Panc1 (cell line): ENCODE data around the gene CDC42EP3. TPM values are rescaled to one million over a fixed set of nuclear protein-coding genes. Genes with fewer than 3 reads are reported as not detected.

Experiments used
- ATAC-seq: fragments of 200-7000 bp; cut with Tn5 transposase; 2 replicates; pipeline ENCODE4 v1.9.1; 2020; ENCODE audit warnings: mild to moderate bottlenecking, moderate library complexity
- BruUV-seq: library from RNA; stranded (reverse); fragments of 400-500 nt; replicated peaks from 2 replicates; lab custom pipeline; 2021; lab: Mats Ljungman, UMichigan
- CTCF ChIA-PET: fragments of 300-600 bp; sonication (Branson Sonifier 250); formaldehyde crosslinking; loops from one replicate; lab custom pipeline; 2022; ENCODE audit warnings: antibody characterized with exemption; lab: Charles Lee
- POLR2A ChIA-PET: fragments of 300-600 bp; sonication (Branson Sonifier 250); formaldehyde crosslinking; loops from one replicate; lab custom pipeline; 2022; ENCODE audit warnings: antibody characterized with exemption; lab: Charles Lee
- DNase-seq: peaks from one replicate; pipeline ENCODE4 v3.0.0-alpha.2; 2010; ENCODE audit warnings: low read depth, low spot score
- H3K27ac ChIP-seq: 2 replicates; pipeline ENCODE4 v1.5.1; 2011; ENCODE audit warnings: mild to moderate bottlenecking, low read length, inconsistent platforms
- H3K27me3 ChIP-seq: fragments of 200-500 bp; sonication (Bioruptor generic); 2 replicates; pipeline ENCODE4 v1.6.0; 2014; ENCODE audit warnings: low read length, inconsistent platforms; ENCODE audit not compliant: control insufficient read depth, insufficient read depth
- H3K36me3 ChIP-seq: fragments of 200-500 bp; sonication (Bioruptor generic); 2 replicates; pipeline ENCODE4 v1.5.1; 2014; ENCODE audit warnings: inconsistent platforms, mild to moderate bottlenecking, low read length, moderate library complexity; ENCODE audit not compliant: control insufficient read depth, insufficient read depth
- H3K4me1 ChIP-seq: 2 replicates; pipeline ENCODE4 v1.5.1; 2011; ENCODE audit warnings: inconsistent platforms, mild to moderate bottlenecking, low read length, moderate library complexity; ENCODE audit not compliant: control insufficient read depth, insufficient read depth
- H3K4me3 ChIP-seq, 2 experiments: 2 replicates each; pipeline ENCODE4 v1.5.1; 2011 to 2012; ENCODE audit warnings: low read depth in 2 of 2, low read length in 2 of 2, mild to moderate bottlenecking in 2 of 2, inconsistent platforms in 1 of 2, moderate library complexity in 1 of 2
- H3K9me3 ChIP-seq: fragments of 200-500 bp; sonication (Bioruptor generic); 2 replicates; pipeline ENCODE4 v1.5.1; 2014; ENCODE audit warnings: low read depth, mild to moderate bottlenecking, inconsistent platforms, low read length, moderate library complexity; ENCODE audit not compliant: control insufficient read depth, insufficient read depth
- POLR2AphosphoS5 ChIP-seq: IDR thresholded peaks from 2 replicates; pipeline ENCODE4 v1.6.1; 2012; ENCODE audit warnings: mild to moderate bottlenecking, low read depth, low read length, moderate library complexity
- SIN3A ChIP-seq: IDR thresholded peaks from 2 replicates; pipeline ENCODE4 v1.6.1; 2012; ENCODE audit warnings: low read depth, mild to moderate bottlenecking, low read length, moderate library complexity, borderline replicate concordance; ENCODE audit not compliant: insufficient read depth
- TCF7L2 ChIP-seq: IDR thresholded peaks from 2 replicates; pipeline ENCODE4 v1.6.1; 2011; ENCODE audit warnings: mild to moderate bottlenecking, low read depth, low read length, inconsistent platforms
- in situ Hi-C: cut with HindIII; loops from 2 replicates; pipeline ENCODE4 v1.10.0; 2016; ENCODE audit warnings: low sequenced_read_pairs, low pct_unique_long_range_greater_than_20kb
- intact Hi-C: fragments of 100-400 bp; cut with micrococcal nuclease; formaldehyde crosslinking; loops from one replicate; pipeline ENCODE4 v1.10.0; 2022; ENCODE audit not compliant: unreplicated experiment
- total RNA-seq: library from RNA; stranded (reverse); gene quantifications from one replicate; pipeline ENCODE4 v1.2.1, GENCODE V29; 2021; ENCODE audit not compliant: unreplicated experiment
- TF ChIP-seq, protein P1 (sequence below): fragments of 450-650 bp; IDR thresholded peaks from 2 replicates; pipeline ENCODE4 v1.5.1; 2017; ENCODE audit warnings: mild to moderate bottlenecking
- TF ChIP-seq, protein P2 (sequence below), 2 experiments: IDR thresholded peaks; 2 replicates each; pipeline ENCODE4 v1.6.1; 2011 to 2012; ENCODE audit warnings: low read depth in 2 of 2, control low read depth in 1 of 2, low read length in 1 of 2, mild to moderate bottlenecking in 1 of 2, moderate library complexity in 1 of 2; ENCODE audit not compliant: insufficient read depth in 1 of 2

Gene CDC42EP3
- total RNA-seq, 1 experiment from 2014 or later: 6.1 TPM

GRCh38 chr2:37643730-37644078 is 27.7 kb downstream of the CDC42EP3 start:
- no peaks in the 10 kb centered on the region for H3K4me1 ChIP-seq
- in situ Hi-C loops (no loop called here), intact Hi-C loops (no loop called here)
- TF ChIP-seq POLR2AphosphoS5 (no peak), TCF7L2 (no peak)
- TF ChIP-seq, protein P1, sequence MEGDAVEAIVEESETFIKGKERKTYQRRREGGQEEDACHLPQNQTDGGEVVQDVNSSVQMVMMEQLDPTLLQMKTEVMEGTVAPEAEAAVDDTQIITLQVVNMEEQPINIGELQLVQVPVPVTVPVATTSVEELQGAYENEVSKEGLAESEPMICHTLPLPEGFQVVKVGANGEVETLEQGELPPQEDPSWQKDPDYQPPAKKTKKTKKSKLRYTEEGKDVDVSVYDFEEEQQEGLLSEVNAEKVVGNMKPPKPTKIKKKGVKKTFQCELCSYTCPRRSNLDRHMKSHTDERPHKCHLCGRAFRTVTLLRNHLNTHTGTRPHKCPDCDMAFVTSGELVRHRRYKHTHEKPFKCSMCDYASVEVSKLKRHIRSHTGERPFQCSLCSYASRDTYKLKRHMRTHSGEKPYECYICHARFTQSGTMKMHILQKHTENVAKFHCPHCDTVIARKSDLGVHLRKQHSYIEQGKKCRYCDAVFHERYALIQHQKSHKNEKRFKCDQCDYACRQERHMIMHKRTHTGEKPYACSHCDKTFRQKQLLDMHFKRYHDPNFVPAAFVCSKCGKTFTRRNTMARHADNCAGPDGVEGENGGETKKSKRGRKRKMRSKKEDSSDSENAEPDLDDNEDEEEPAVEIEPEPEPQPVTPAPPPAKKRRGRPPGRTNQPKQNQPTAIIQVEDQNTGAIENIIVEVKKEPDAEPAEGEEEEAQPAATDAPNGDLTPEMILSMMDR: no peak
- no peak overlapping the region for H3K4me3 ChIP-seq
- ATAC-seq (no peak), DNase-seq (no peak)
- ChIA-PET CTCF (no interaction called here), POLR2A (no interaction called here)
- H3K36me3 ChIP-seq: no peaks in the 10 kb centered on the region
- no peak overlapping the region for H3K27ac ChIP-seq
- H3K27me3 ChIP-seq: no peaks in the 10 kb centered on the region
- H3K9me3 ChIP-seq: no peaks in the 10 kb centered on the region
- no TSS peak for BruUV-seq

DNA sequence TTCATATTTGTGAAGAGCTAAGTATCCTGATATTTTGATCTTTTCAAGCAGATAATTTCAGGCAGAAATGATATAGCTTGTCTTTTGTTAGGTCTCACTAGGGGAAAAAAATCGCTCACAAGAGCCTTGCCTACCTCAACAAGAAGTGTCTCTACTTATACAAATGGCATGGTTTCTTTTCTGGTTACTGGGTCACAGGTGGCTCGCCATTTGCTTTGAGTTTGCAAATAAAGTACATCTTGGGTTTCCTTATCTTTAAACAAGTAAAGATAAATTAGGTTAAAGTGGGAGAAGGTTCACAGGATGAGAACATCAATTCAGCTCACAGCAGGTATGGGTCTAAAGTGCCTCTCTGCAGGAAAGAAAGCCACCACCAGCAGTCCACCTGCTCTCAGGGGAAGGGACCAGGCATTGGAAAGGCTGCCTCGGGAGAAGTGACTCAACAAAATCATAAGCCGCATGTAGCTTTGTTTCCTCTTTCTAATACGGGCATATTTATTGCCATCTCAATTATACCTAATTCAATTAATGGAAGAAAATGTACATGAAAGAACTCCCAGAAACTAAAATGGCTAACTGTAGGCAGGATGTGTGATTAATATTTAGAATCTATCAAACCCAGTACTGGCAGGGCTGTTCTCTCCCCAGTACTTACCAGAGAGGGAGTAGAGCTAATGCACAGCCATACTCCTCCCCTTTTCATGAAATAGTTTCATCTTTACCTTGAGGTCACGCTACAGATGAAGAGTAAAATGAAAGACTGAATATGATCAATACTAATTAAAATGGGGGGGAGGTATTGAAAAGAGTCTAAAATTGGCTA is 28.3 kb downstream of the CDC42EP3 start:
- H3K9me3 ChIP-seq: no peaks in the 10 kb centered on the region
- no peak overlapping the region for H3K27ac ChIP-seq
- H3K36me3 ChIP-seq: no peaks in the 10 kb centered on the region
- ChIA-PET POLR2A (no interaction called here), CTCF (no interaction called here)
- TF ChIP-seq TCF7L2 (no peak), SIN3A (no peak), POLR2AphosphoS5 (no peak)
- TF ChIP-seq, protein P1: no peak
- TF ChIP-seq, protein P2, sequence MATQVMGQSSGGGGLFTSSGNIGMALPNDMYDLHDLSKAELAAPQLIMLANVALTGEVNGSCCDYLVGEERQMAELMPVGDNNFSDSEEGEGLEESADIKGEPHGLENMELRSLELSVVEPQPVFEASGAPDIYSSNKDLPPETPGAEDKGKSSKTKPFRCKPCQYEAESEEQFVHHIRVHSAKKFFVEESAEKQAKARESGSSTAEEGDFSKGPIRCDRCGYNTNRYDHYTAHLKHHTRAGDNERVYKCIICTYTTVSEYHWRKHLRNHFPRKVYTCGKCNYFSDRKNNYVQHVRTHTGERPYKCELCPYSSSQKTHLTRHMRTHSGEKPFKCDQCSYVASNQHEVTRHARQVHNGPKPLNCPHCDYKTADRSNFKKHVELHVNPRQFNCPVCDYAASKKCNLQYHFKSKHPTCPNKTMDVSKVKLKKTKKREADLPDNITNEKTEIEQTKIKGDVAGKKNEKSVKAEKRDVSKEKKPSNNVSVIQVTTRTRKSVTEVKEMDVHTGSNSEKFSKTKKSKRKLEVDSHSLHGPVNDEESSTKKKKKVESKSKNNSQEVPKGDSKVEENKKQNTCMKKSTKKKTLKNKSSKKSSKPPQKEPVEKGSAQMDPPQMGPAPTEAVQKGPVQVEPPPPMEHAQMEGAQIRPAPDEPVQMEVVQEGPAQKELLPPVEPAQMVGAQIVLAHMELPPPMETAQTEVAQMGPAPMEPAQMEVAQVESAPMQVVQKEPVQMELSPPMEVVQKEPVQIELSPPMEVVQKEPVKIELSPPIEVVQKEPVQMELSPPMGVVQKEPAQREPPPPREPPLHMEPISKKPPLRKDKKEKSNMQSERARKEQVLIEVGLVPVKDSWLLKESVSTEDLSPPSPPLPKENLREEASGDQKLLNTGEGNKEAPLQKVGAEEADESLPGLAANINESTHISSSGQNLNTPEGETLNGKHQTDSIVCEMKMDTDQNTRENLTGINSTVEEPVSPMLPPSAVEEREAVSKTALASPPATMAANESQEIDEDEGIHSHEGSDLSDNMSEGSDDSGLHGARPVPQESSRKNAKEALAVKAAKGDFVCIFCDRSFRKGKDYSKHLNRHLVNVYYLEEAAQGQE (IDR thresholded peaks at IDR 0.05; ENCODE audit: insufficient read depth in 1 of 2, low read depth in 2 of 2, low read length in 1 of 2): no peak
- intact Hi-C loops (no loop called here), in situ Hi-C loops (no loop called here)
- ATAC-seq (no peak), DNase-seq (no peak)
- no peak overlapping the region for H3K4me3 ChIP-seq
- no TSS peak for BruUV-seq
- H3K4me1 ChIP-seq: no peaks in the 10 kb centered on the region
- H3K27me3 ChIP-seq: no peaks in the 10 kb centered on the region
